H1 (cell line): ENCODE results near the gene MARCKS. TPM values are rescaled to one million over a fixed set of nuclear protein-coding genes. Genes with fewer than 3 reads are reported as not detected.

ENCODE experiments used
- ASH2L ChIP-seq: fragments of 200-600, 300-600 bp; sonication (generic); IDR thresholded peaks from one replicate; pipeline ENCODE4 v1.7.1; 2017; ENCODE audit warnings: low read length
- ATF3 ChIP-seq: IDR thresholded peaks from 2 replicates; pipeline ENCODE4 v1.6.1; 2011; ENCODE audit warnings: low read depth, mild to moderate bottlenecking, low read length; ENCODE audit not compliant: insufficient read depth
- EP300 ChIP-seq, 2 experiments: IDR thresholded peaks; 1 replicate in 1 of 2; 2 replicates in 1 of 2; pipeline ENCODE4 v1.6.1; 2011 to 2012; ENCODE audit warnings: low read depth in 2 of 2, low read length in 2 of 2, mild to moderate bottlenecking in 2 of 2, borderline replicate concordance in 1 of 2, inconsistent platforms in 1 of 2, moderate library complexity in 1 of 2
- KDM4A ChIP-seq: IDR thresholded peaks from one replicate; pipeline ENCODE4 v1.7.1; 2012; ENCODE audit warnings: low read depth, mild to moderate bottlenecking, moderate library complexity, low read length, inconsistent platforms; ENCODE audit not compliant: severe bottlenecking
- NANOG ChIP-seq: IDR thresholded peaks from 2 replicates; pipeline ENCODE4 v1.6.1; 2011; ENCODE audit warnings: low read length, low read depth, mild to moderate bottlenecking, inconsistent platforms; ENCODE audit not compliant: insufficient read depth, poor library complexity, severe bottlenecking
- POLR2AphosphoS5 ChIP-seq: IDR thresholded peaks from 2 replicates; pipeline ENCODE4 v1.6.1; 2011; ENCODE audit warnings: low read depth, low read length
- RAD21 ChIP-seq, 2 experiments: IDR thresholded peaks in 1 of 2; conservative IDR thresholded peaks in 1 of 2; 2 replicates each; pipeline ENCODE4 v1.6.1; 2011; ENCODE audit warnings: low read depth in 2 of 2, low read length in 2 of 2, improper control_type of control experiment in 1 of 2, inconsistent platforms in 1 of 2, mild to moderate bottlenecking in 1 of 2, moderate library complexity in 1 of 2
- polyA plus RNA-seq, 7 experiments: library from polyadenylated mRNA; depleted of rRNA in 3 of 7; stranded (reverse) in 5 of 7; unstranded in 2 of 7; fragments of >200 nt in 5 of 7; fragments of 200-250 nt in 2 of 7; gene quantifications; 1 replicate in 5 of 7; 2 replicates in 1 of 7; 4 replicates in 1 of 7; pipeline versions ENCODE4 v1.2.1 to v1.2.3, GENCODE V29; 2011 to 2013; ENCODE audit warnings: missing spikeins in 2 of 7, mixed read lengths in 2 of 7
- total RNA-seq: library from RNA; stranded (reverse); fragmentation: NEBNext Ultra II Directional; extraction: Animal tissue kit (Norgen Biotek cat#: 25700); gene quantifications from 2 replicates; pipeline ENCODE4 v1.2.1, GENCODE V29; 2021

MARCKS gene
- total and polyA plus RNA-seq, 2 of the 8 experiments (the other 6 are each of a cell fraction or from before 2014, with no cell fraction given), result 26.6 to 111 TPM

GRCh38 chr6:113875470-113875869 lies 18.3 kb downstream of the MARCKS start (continued):
- TF ChIP-seq ATF3 (no peak), NANOG (no peak), POLR2AphosphoS5 (no peak), EP300 (IDR thresholded peaks at IDR 0.05; ENCODE audit: borderline replicate concordance in 1 of 2, low read depth in 2 of 2, low read length in 2 of 2) (no peak), RAD21 (IDR thresholded peaks at IDR 0.05 in 1 of 2, conservative IDR thresholded peaks at IDR 0.05 in 1 of 2; ENCODE audit: low read depth in 2 of 2, low read length in 2 of 2) (no peak), KDM4A (no peak), ASH2L (no peak)
- TF ChIP-seq, all 59 proteins: peak for 0
